GM18511 (cell line): ENCODE data around the gene POLR2A.

Source experiments
- ATAC-seq: cut with Tn5 transposase; IDR thresholded peaks from one replicate; pipeline ENCODE4 v1.9.1; 2021; ENCODE audit warnings: mild to moderate bottlenecking, moderate library complexity; ENCODE audit not compliant: unreplicated experiment

The POLR2A gene

DNA sequence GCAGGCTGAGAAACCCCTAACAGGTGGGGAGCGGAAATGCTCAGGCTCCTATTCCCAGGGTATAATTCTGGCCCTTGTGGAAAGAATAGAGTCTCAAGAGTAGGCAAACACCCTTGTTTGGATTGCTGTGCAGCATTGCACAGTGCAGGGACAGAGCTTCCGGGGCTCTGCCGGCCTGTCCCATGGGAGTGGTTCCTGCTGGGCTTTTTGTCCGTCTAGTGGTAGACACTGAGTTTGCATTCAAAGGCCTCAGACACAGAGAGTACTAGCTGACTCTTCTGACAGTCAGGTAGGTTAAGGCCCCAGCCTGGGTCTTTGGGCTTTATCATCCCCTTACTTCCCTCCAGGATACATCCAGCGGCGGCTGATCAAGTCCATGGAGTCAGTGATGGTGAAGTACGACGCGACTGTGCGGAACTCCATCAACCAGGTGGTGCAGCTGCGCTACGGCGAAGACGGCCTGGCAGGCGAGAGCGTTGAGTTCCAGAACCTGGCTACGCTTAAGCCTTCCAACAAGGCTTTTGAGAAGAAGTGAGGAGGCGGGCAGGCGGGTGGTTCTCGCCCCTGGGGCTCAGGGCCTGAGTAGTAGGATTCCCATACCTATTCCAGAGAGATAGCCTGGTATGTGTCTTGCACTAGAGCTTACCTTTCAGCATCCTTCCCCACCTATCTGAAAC, 18.1 kb downstream of the POLR2A start:
- ATAC-seq, result no peak

DNA sequence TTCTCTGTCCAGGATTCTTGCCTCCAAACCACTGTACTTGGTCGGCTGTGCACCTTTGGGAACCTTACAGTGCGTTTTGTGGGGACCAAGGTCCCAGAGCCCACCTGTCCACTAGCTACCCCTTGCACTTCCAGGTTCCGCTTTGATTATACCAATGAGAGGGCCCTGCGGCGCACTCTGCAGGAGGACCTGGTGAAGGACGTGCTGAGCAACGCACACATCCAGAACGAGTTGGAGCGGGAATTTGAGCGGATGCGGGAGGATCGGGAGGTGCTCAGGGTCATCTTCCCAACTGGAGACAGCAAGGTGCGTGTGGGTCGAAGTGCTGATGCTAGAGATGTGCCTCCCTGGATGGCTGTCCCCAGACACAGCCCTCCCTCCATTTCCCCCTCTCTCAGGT, 18.8 kb downstream of the POLR2A start:
- no peak for ATAC-seq

DNA sequence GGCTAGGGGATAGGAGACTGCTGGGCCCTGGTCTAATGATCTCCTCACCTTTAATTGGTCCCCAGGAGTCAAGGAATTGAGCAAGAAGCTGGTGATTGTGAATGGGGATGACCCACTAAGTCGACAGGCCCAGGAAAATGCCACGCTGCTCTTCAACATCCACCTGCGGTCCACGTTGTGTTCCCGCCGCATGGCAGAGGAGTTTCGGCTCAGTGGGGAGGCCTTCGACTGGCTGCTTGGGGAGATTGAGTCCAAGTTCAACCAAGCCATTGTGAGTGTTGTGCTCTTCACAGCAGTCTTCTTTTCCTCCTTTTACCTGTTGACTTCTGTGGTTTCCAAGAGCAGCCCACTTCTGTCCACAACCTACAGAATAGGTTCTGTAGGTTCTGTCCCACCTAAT, 19.4 kb downstream of the POLR2A start:
- ATAC-seq, result no peak

DNA sequence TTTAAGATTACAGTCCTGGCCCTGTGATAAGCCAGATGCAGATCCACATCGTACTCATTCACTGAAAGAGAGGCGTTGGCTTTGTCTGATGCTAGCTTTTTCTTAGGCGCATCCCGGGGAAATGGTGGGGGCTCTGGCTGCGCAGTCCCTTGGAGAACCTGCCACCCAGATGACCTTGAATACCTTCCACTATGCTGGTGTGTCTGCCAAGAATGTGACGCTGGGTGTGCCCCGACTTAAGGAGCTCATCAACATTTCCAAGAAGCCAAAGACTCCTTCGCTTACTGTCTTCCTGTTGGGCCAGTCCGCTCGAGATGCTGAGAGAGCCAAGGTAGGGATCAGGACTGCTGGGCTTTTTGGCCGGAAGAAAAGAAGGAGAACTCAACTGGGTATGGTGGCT, 24.0 kb downstream of the POLR2A start:
- ATAC-seq, result no peak

DNA sequence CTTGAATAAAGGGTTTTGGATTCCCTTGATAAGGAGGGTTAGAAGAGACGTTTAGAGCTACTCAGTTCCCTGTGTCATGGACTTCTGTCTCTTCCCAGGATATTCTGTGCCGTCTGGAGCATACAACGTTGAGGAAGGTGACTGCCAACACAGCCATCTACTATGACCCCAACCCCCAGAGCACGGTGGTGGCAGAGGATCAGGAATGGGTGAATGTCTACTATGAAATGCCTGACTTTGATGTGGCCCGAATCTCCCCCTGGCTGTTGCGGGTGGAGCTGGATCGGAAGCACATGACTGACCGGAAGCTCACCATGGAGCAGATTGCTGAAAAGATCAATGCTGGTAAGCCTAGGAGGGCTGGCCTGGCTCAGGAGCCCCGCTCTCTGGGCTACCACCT, 24.7 kb downstream of the POLR2A start:
- ATAC-seq, result no peak

DNA sequence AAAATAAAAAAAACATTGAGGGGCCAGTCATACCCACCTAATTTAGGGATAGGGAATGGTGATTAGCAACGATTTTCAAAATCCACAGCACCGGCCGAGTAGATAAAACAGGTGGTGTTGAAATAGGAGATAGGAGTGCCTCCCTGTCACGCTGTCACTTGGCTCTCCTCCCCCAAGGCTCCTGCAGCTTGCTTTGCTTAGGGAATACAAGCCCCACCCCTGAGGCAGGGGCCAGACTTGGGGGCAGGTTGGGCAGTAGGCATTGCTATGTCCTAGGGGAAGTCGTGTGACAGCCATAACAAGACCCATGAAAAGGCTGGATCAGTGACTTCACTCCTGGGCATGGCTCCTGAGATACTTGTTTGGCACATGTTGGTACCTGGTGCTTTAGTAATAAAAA, 25.8 kb downstream of the POLR2A start:
- ATAC-seq, result no peak

DNA sequence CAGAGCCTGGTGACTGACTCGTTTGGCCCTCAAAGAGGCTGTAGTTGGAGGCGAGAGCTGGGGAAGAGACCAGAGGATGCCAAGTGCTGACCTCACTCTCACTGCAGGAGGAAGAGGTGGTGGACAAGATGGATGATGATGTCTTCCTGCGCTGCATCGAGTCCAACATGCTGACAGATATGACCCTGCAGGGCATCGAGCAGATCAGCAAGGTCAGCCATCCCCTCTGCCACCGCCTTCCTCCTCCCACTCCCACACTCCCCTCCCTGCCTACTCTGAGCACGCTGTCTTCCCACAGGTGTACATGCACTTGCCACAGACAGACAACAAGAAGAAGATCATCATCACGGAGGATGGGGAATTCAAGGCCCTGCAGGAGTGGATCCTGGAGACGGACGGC, 26.9 kb downstream of the POLR2A start:
- no peak for ATAC-seq

DNA sequence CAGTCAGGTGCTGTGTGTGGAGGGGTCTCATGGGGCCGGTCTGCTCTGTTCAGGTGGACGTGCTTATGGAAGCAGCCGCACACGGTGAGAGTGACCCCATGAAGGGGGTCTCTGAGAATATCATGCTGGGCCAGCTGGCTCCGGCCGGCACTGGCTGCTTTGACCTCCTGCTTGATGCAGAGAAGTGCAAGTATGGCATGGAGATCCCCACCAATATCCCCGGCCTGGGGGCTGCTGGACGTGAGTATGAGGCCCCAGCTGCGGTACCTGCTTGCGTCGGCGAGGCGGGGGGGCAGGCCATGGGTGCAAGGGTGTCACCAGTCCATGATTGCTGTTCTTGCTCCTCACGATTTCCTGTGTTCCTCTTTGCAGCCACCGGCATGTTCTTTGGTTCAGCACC, 27.9 kb downstream of the POLR2A start:
- no peak for ATAC-seq

DNA sequence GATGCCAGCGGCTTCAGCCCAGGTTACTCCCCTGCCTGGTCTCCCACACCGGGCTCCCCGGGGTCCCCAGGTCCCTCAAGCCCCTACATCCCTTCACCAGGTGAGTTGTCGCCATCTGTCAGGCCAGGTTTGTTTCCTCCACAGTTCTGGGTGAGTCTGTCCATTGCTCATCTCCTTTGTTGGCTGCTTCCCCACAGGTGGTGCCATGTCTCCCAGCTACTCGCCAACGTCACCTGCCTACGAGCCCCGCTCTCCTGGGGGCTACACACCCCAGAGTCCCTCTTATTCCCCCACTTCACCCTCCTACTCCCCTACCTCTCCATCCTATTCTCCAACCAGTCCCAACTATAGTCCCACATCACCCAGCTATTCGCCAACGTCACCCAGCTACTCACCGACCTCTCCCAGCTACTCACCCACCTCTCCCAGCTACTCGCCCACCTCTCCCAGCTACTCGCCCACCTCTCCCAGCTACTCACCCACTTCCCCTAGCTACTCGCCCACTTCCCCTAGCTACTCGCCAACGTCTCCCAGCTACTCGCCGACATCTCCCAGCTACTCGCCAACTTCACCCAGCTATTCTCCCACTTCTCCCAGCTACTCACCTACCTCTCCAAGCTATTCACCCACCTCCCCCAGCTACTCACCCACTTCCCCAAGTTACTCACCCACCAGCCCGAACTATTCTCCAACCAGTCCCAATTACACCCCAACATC, 28.8 kb downstream of the POLR2A start:
- no peak for ATAC-seq

DNA sequence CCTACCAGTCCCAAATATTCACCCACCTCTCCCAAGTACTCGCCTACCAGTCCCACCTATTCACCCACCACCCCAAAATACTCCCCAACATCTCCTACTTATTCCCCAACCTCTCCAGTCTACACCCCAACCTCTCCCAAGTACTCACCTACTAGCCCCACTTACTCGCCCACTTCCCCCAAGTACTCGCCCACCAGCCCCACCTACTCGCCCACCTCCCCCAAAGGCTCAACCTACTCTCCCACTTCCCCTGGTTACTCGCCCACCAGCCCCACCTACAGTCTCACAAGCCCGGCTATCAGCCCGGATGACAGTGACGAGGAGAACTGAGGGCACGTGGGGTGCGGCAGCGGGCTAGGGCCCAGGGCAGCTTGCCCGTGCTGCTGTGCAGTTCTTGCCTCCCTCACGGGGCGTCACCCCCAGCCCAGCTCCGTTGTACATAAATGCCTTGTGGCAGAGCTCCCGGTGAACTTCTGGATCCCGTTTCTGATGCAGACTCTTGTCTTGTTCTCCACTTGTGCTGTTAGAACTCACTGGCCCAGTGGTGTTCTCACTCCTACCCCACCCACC, 29.8 kb downstream of the POLR2A start:
- ATAC-seq, result no peak

DNA sequence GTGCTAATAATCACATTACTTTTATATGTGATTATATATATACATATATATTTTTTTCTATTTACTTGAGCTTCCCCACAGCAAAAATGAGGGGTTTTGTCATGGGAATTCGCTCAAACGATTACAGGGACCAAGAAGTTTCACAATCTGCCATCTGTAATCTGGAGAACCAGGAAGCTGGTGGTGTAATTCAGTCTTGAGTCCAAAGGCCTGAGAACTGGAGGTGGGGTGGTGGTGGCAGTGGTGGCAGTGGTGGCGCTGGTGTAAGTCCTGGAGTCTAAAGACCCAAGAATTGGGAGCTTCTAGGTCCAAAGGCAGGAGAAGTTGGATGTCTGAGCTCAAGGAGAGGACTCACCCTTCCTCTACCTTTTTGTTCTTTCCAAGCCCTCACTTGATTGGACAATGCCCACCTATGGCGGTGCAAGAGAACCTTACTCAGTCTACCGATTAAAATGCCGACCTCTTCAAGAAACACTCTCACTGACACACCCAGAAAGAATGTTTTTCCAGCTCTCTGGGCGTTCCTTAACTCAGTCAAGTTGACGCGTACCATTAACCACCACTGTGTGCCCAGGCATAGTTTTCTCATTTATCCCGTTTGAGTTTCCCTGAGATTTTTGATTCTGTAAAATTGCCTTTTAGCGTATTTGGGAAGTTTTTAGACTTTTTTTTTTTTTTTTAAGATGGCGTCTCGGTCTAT, 31.9 kb downstream of the POLR2A start:
- ATAC-seq, result no peak

DNA sequence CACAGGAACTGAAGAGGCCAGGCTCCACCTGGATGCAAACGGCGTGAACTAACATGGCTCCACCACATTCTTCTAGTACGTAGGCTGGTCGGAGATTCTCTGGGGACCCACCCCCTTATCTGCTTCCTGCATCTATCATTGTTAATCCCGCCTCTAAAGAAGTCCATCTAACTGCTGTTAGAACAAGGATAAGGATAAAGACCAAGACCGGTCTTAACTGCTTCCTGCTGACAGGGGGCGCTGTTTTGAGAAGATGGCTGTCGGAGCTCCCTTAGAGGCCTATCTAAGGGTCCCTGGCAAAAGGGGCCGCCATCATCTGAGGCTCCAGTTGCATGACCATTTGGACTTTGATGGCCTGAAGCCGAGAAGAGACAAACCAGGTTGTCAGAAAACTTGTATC, 38.9 kb downstream of the POLR2A start:
- no peak for ATAC-seq

DNA sequence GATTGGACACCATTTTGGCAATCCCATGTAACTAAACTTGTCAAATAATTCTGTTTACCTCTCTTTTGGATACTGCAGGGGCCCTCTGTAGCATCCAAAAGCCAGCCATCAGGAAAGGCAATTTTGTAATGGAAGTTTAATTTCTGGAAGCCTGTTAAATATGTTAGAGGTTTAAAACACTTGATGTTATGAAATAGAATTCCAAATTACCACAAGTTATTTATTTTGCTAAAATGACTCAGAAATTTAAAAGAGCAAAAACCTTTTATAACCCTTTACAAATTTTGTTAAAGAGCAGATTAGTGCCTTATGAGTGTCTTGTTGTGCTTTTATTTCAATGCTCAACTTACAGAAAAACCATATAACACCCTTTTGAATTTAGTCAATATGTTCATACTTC, 44.7 kb downstream of the POLR2A start:
- ATAC-seq, result no peak

DNA sequence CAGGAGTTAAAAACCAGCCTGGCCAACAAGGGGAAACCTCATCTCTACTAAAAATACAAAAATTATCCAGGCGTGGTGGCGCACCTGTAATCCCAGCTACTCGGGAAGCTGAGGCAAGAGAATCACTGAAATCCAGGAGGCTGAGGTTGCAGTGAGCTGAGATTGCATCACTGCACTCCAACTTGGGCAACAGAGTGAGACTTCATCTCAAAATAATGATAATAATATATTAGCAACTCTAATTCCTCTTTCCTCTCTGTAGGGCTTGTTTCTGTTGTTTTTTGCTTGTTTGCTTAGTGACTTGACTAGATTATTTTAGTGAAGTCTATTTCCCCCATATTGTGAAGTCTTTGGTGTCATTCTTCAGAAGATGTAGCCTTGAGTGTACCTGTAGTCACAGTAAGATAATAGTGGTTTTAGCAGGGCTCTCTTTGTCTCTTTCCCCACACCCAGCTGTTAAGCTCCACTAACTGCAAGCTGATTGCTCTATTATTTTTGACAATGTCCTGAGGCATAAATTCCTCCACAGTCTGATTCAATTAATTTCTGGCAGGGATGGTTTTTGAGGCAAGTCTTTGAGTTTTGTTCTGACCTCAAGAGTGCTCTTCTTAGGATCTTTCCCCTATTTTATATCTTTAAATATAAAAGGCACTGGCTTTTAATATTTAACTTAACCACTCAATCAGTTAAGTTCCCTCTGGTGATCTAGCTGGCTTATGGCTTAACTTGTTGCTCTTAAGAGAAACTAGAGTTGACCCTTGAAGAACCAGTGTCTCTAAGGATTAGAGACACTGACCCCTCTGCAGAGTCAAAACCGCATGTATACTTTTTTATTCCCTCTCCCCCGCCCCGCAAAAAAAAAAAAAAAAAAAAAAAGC, 46.1 kb downstream of the POLR2A start:
- no peak for ATAC-seq

DNA sequence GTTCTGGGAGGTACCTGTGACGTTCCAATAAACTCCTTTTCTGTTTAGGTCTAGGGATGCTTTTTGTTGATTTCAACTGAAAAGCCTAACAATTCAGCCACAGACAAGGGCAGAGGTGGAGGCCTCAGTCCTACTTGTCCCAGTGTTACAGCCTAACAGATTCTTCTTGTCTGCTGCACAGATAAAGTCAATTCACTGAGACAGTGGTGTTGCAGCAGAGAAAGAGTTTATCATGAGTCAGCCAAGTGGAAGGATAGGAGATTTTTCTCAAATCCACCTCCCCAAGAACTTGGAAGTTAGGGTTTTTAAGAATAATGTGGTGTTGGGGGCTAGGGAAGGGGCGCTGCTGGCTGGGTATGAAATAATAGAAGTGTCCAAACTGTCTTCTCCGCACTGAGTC, 53.9 kb downstream of the POLR2A start:
- ATAC-seq, result no peak

DNA sequence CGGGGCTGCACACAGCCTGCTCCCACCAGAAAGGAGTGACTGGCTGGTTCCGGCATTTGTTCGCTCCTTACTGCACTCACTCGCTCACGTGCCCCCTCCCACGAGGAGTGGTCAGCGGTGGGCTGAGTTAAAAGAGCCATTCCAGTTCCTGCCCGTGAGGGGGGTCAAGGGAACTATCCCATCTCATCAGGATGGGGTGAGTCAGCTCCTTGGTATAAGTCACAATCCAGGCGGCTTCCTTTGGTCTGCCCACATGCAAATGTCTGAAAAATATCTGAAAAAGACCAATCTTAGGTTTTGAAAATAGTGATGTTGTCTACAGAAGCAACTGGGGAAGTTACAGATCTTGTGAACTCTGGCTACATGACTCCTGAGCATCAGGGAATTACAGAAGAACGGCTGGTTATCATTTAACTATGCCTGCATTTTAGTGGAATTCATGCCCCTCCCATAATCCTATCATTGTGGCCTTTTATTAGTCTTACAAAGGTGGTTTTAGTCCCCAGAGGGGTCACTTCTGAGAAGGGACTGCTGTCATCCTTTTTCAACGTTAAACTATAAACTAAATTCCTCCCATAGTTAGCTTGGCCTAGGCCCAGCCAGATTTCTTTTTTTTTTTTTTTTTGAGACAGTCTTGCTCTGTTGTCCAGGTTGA, 54.9 kb downstream of the POLR2A start:
- ATAC-seq, result no peak

DNA sequence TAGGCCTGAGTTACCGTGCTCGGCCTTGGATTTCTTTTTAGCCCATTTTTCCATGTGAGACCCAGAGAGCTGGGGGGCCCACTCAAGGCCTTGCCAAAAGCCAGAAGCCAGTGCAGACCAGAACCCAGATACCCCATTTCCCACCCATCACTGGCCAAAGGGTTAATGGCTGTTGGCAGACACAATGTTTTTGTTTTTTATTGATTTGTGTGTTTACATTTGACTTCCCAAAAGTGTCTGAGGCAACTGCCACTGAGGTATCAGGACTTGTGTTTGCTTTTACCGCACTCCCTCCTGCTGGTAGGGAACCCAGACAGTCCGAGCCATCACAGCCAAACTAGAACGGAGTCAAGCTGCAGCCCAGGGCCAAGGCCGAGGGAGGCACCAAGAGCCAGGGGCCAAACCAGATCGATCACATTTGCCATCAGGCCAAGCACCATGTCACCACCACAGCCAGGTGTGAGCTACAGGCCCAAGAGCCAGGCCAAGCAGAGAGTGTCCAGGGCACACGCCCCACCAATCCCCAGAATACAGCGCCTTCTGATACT, 57.0 kb downstream of the POLR2A start:
- ATAC-seq, result no peak

DNA sequence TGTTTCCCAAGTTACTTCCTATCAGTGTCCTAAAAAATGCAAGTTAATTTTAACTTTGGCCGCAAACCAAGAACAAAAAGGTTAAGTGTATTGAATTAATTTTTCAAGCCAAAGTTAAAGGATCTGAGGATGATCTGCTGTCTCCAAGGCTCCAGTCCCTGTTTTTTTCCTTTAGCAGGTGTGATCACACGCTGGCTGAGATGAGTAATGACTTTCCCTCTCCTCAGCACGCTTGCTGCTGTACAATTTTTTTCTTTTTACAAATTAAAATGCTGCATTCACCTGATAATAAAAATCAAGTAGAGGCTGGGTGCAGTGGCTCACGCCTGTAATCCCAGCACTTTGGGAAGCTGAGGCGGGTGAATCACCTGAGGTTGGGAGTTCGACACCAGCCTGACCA, 60.7 kb downstream of the POLR2A start:
- ATAC-seq, result no peak

DNA sequence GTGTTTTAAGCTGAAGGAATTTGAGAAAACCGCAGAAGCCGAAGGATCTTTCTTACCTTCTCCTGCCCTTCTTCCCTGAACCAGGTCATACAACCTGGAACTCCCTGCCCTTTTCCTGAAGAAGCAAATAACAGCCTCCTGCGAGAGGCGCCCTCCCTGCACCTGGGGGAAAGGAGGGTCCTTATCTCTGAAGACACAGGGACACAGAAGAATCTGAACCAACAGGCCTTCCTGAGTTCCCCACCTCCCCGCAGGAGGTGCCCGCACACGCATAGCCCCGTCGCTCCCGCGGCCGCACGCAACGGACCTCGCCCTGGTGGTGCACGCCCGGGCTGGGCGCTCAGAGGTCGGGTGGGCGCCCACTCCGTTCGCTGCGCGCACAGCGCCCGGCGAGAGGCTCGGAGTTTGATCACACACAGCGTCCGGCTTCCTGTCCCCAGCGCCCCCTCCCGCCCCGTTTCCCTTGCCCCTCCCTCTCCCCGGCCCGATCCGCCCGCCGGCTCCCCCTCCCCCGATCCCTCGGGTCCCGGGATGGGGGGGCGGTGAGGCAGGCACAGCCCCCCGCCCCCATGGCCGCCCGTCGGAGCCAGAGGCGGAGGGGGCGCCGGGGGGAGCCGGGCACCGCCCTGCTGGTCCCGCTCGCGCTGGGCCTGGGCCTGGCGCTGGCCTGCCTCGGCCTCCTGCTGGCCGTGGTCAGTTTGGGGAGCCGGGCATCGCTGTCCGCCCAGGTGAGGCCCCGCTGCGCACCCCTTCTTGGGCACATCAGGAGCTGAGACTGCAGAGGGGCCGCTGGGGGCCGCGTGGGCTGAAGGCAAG, 64.6 kb downstream of the POLR2A start, which contains the start of gene TNFSF12:
Gene TNFSF12 (plus strand): TSS at position 474 of the 816 bp plus-strand sequence. CDS start 96 bp downstream, at position 570.
- ATAC-seq, result no peak
